Measurements from ENCODE around the gene APBA2.

DNA sequence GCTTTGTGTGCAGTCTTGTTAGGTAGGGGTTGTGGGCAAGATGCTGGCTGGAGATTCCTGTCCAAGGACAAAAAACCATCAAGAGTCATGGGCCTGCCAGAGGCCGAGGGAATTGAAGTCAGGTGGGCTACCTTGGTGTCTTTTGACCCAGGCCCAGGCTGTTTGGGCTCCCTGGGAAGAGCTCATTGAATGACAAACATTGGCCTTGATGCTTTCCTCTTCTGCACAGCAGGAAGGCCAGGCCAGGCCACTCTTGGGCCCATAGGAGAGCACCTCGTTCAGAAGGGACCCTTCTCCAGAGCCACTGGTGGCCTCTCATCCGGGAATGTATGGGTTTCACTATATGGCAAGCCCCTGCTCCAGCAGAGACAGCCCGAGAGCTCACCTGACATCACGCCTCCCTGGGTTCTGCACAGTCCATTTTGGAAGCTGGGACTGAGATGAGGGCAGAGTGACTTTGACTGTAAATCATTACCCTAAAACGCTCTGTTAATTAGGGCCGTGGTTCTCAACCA is 214.8 kb downstream of the APBA2 start:
- TF ChIP-seq GATA2 (IDR thresholded peaks at IDR 0.05; ENCODE audit: low read depth, low read length) (no peak), GATA3 (IDR thresholded peaks at IDR 0.05; ENCODE audit: low read depth, low read length) (no peak)

Data from SH-SY5Y (cell line).